Esophagus squamous epithelium (tissue), 5 donors: ENCODE results near the gene TMEM184B. TPM values are rescaled to one million over a fixed set of nuclear protein-coding genes. Genes with fewer than 3 reads are reported as not detected.
A peak's percentile ranks its signal among the peaks of the same experiment; 100 is the strongest.

Experiments used
- DNase-seq: peaks from one replicate; lab custom pipeline; 2025; lab: John Stamatoyannopoulos, UW
- H3K27ac ChIP-seq, 4 donors: fragments of 200-600 bp; sonication (generic); one replicate each; pipeline ENCODE4 v1.5.1; 2016 to 2019; ENCODE audit warnings: mild to moderate bottlenecking in 1 of 4
- H3K27me3 ChIP-seq, 4 donors: fragments of 200-600 bp; sonication (generic); 1 replicate in 3 of 4; 2 replicates in 1 of 4; pipeline versions ENCODE4 v1.5.1 to v1.6.0; 2017 to 2021; ENCODE audit warnings: antibody characterized with exemption in 1 of 4
- H3K36me3 ChIP-seq, 3 donors: fragments of 200-600 bp; sonication (generic); one replicate each; pipeline ENCODE4 v1.5.1; 2016 to 2019
- H3K4me1 ChIP-seq, 3 donors: fragments of 200-600 bp; sonication (generic); one replicate each; pipeline ENCODE4 v1.5.1; 2017 to 2019
- H3K4me3 ChIP-seq, 4 donors: fragments of 200-600 bp; sonication (generic); 1 replicate in 3 of 4; 2 replicates in 1 of 4; pipeline ENCODE4 v1.5.1; 2016 to 2019; ENCODE audit warnings: mild to moderate bottlenecking in 2 of 4, moderate library complexity in 1 of 4
- H3K9me3 ChIP-seq, 3 donors: fragments of 200-600 bp; sonication (generic); one replicate each; pipeline ENCODE4 v1.5.1; 2016 to 2019
- POLR2A ChIP-seq, 4 donors: fragments of 450-650 bp; IDR thresholded peaks; one replicate each; pipeline ENCODE4 v1.6.1; 2017; ENCODE audit warnings: antibody characterized with exemption in 4 of 4, mild to moderate bottlenecking in 4 of 4, moderate library complexity in 3 of 4
- WGBS, 2 donors: methylation state at CpG; one replicate each; pipeline ENCODE4 v1.1.5; 2018; 5-methylcytosine and 5-hydroxymethylcytosine counted together
- intact Hi-C: fragments of 100-400 bp; cut with DNase I; formaldehyde crosslinking; loops from one replicate; pipeline ENCODE4 v1.15.0; 2022
- total RNA-seq, 4 donors: library from RNA; depleted of rRNA; stranded (reverse); fragments of >200 nt; gene quantifications; one replicate each; pipeline ENCODE4 v1.1.0, GENCODE V29; 2016
- TF ChIP-seq, protein P1 (sequence below), 6 experiments: fragments of 450-650 bp in 4 of 6; fragments of 200-600 bp in 2 of 6; sonication (generic) in 2 of 6; IDR thresholded peaks; one replicate each; pipeline ENCODE4 v1.5.1; 2016 to 2019; ENCODE audit warnings: antibody characterized with exemption in 6 of 6, mild to moderate bottlenecking in 4 of 6, moderate library complexity in 4 of 6
- donor health status: DM: yes; HTN: yes; CAD: no.

TMEM184B gene
- total RNA-seq, 4 donors from 2014 or later: 22.5 to 55.1 (median 28.3) TPM

DNA sequence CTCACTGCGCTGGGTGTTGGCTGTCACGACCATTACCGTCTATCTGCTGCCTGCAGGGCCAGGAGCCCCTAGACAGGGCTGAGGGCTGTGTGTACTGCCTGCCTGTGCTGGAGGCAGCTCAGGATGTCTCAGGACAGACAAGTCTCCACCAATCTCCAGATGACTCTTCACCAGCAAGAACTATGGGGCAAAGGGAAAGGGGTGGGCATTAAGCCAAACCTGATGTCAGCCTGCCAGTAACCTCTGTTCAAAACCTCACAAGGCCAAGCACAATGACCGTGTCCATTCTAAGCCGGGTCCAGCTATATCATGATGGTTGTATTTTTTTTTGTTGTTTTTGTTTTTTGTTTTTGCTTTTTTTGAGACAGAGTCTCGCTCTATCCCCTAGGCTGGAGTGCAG is 39.4 kb downstream of the TMEM184B start:
- no peak for DNase-seq
- H3K4me3 ChIP-seq: no peak overlapping the region
- peaks cover 25 to 73% (median 34%) of the 10 kb centered on the region in 3 donors for H3K4me1 ChIP-seq
- no peaks in the 10 kb centered on the region for H3K27me3 ChIP-seq
- intact Hi-C loops: no loop called here
- H3K9me3 ChIP-seq: no peaks in the 10 kb centered on the region
- TF ChIP-seq, protein P1, sequence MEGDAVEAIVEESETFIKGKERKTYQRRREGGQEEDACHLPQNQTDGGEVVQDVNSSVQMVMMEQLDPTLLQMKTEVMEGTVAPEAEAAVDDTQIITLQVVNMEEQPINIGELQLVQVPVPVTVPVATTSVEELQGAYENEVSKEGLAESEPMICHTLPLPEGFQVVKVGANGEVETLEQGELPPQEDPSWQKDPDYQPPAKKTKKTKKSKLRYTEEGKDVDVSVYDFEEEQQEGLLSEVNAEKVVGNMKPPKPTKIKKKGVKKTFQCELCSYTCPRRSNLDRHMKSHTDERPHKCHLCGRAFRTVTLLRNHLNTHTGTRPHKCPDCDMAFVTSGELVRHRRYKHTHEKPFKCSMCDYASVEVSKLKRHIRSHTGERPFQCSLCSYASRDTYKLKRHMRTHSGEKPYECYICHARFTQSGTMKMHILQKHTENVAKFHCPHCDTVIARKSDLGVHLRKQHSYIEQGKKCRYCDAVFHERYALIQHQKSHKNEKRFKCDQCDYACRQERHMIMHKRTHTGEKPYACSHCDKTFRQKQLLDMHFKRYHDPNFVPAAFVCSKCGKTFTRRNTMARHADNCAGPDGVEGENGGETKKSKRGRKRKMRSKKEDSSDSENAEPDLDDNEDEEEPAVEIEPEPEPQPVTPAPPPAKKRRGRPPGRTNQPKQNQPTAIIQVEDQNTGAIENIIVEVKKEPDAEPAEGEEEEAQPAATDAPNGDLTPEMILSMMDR (IDR thresholded peaks at IDR 0.05): no peak
- TF ChIP-seq POLR2A (IDR thresholded peaks at IDR 0.05): no peak
- H3K36me3 ChIP-seq: peaks cover 6 to 70% (median 7%) of the 10 kb centered on the region in 3 donors
- 75 to 86% methylated on average over 5 to 6 of the region's 6 CpGs for WGBS, 2 donors
- H3K27ac ChIP-seq: peak overlapping the region in 1 of 4 donors; percentile 3

DNA sequence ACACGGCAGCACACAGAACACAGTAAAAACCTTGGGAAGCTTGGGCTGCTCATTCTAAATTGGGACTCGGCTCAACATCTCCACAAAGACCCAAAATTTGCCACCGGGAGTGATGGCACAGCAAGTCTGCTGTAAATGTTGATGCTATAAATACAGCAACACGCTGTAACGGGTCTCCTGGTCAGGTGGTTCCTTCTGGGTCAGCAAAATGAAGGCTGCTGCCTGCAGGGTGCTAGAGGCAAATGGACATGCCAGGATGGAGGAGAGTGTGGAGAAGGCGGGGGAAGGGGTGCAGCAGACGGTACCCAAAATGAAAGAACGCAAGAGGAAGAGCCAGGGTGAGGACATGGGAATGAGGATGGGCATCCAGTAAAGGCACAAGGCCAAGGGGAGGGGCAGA is 40.6 kb downstream of the TMEM184B start:
- Histone ChIP-seq H3K4me1 (peaks cover 28 to 71% (median 37%) of the 10 kb centered on the region in 3 donors), H3K4me3 (no peak overlapping the region), H3K36me3 (peaks cover 3 to 83% (median 6%) of the 10 kb centered on the region in 3 donors), H3K9me3 (no peaks in the 10 kb centered on the region), H3K27me3 (no peaks in the 10 kb centered on the region), H3K27ac (no peak overlapping the region)
- TF ChIP-seq POLR2A (IDR thresholded peaks at IDR 0.05): no peak
- TF ChIP-seq, protein P1 (IDR thresholded peaks at IDR 0.05): no peak
- no peak for DNase-seq
- WGBS, 2 donors: 66 to 72% methylated on average over 8 of the region's 8 CpGs
- intact Hi-C loops: no loop called here

DNA sequence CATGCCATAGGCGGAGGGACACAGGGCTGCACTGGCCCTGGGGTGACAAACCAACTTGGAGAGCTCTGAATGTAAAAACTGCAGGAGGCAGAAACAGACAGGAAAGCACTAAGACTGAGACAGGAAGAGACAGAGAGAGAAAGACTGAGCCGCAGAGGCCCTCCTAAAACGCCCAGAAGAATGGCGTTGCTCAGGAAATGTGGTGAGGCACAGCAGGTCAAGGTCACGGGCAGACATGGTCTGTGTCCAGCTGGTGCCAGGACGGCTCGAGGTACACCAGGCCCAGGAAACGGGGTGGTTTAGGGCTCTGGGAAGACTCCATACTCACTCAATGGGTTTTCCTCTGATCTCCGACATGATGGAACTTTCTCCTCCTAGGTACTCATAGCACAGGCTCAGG is 41.9 kb downstream of the TMEM184B start:
- peak overlapping the region; percentile 55 to 82 (median 68) for H3K27ac ChIP-seq
- DNase-seq: no peak
- WGBS, 2 donors: 71 to 84% methylated on average over 9 of the region's 9 CpGs
- H3K4me3 ChIP-seq: no peak overlapping the region
- H3K4me1 ChIP-seq: peaks cover 24 to 58% (median 27%) of the 10 kb centered on the region in 3 donors
- H3K9me3 ChIP-seq: no peaks in the 10 kb centered on the region
- H3K27me3 ChIP-seq: no peaks in the 10 kb centered on the region
- intact Hi-C loops: no loop called here
- peaks cover 6 to 84% (median 8%) of the 10 kb centered on the region in 3 donors for H3K36me3 ChIP-seq
- TF ChIP-seq, protein P1 (IDR thresholded peaks at IDR 0.05): no peak
- TF ChIP-seq POLR2A (IDR thresholded peaks at IDR 0.05): no peak

DNA sequence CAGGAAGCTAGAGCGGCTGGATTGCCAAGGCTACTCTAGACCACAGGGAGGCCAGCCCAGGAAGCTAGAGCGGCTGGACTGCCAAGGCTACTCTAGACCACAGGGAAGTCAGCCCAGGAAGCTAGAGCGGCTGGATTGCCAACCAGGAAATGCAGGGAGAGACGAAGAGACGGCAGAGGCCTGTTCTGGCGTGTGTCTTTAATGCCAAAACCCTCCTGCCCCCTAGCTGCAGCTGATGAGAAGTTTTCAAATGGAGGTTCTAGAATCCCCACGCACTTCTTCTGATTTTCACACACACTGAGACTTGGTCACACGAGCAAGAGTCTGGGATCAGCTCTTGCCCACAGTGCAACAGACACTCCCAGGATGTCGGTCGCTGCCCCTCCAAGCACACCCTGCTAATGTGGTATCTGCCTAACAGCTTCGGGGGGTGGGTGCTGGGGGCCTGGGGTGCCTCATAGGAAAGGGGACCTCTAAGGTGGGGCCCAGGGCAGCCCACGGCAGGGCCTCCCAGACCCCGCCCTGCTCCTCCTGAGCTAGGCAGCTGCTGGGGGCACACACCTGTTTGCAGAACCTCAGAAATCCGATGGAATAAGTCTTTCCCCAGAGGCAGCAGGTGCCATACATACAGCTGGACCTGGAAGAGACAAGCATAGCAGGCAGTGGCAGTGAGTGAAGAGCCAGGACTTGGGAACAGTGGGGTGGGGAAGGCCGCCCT is 42.5 kb downstream of the TMEM184B start:
- TF ChIP-seq POLR2A (IDR thresholded peaks at IDR 0.05): no peak
- TF ChIP-seq, protein P1 (IDR thresholded peaks at IDR 0.05): peak; percentile 24 to 87 (median 72)
- Histone ChIP-seq H3K36me3 (peaks cover 6 to 84% (median 8%) of the 10 kb centered on the region in 3 donors), H3K9me3 (no peaks in the 10 kb centered on the region), H3K4me3 (no peak overlapping the region), H3K4me1 (peaks cover 24 to 56% (median 27%) of the 10 kb centered on the region in 3 donors), H3K27me3 (no peaks in the 10 kb centered on the region), H3K27ac (peak overlapping the region; percentile 55 to 82 (median 68))
- WGBS, 2 donors: 19% methylated on average over 5 of the region's 15 CpGs; no CpG with 5 or more reads in 1 of the 2 donors
- intact Hi-C loops: no loop called here
- no peak for DNase-seq
